Glutamatergic neuron (in vitro differentiated cells): ENCODE data around the gene AIDA. TPM values are rescaled to one million over a fixed set of nuclear protein-coding genes. Genes with fewer than 3 reads are reported as not detected.
"Not testable (repeated sequence)": the region's sequence is repeated elsewhere in the genome, so short reads cannot be mapped to it uniquely, and the experiment has no call there.

Source experiments
- DNase-seq: peaks from one replicate; pipeline ENCODE4 v3.0.0; 2022
- H3K27ac Mint-ChIP-seq: one replicate; pipeline ENCODE4 v1.8.0; 2020; ENCODE audit warnings: mild to moderate bottlenecking, mixed read lengths, inconsistent platforms; ENCODE audit not compliant: unreplicated experiment
- H3K27me3 Mint-ChIP-seq: one replicate; pipeline ENCODE4 v1.8.0; 2020; ENCODE audit warnings: mild to moderate bottlenecking, moderate library complexity, mixed read lengths, inconsistent platforms; ENCODE audit not compliant: unreplicated experiment
- H3K36me3 Mint-ChIP-seq: one replicate; pipeline ENCODE4 v1.8.0; 2020; ENCODE audit warnings: mild to moderate bottlenecking, mixed read lengths, inconsistent platforms; ENCODE audit not compliant: unreplicated experiment
- H3K4me1 Mint-ChIP-seq: one replicate; pipeline ENCODE4 v1.8.0; 2020; ENCODE audit warnings: mild to moderate bottlenecking, low read depth, mixed read lengths, inconsistent platforms; ENCODE audit not compliant: unreplicated experiment
- H3K4me3 Mint-ChIP-seq: one replicate; pipeline ENCODE4 v1.8.0; 2020; ENCODE audit warnings: mild to moderate bottlenecking, mixed read lengths, inconsistent platforms; ENCODE audit not compliant: unreplicated experiment
- H3K9me3 Mint-ChIP-seq: one replicate; pipeline ENCODE4 v1.8.0; 2020; ENCODE audit warnings: mild to moderate bottlenecking, moderate library complexity, mixed read lengths, inconsistent platforms; ENCODE audit not compliant: unreplicated experiment
- total RNA-seq: library from RNA; stranded (reverse); fragmentation: NEBNext Ultra II Directional; extraction: Animal tissue kit (Norgen Biotek cat#: 25700); gene quantifications from one replicate; pipeline ENCODE4 v1.2.1, GENCODE V29; 2021; ENCODE audit not compliant: unreplicated experiment
- TF ChIP-seq, protein P1 (sequence below): fragments of 200-600 bp; sonication (generic); IDR thresholded peaks from one replicate; pipeline ENCODE4 v1.5.0; 2021; ENCODE audit not compliant: partially characterized antibody, unreplicated experiment

Gene AIDA
- total RNA-seq, 1 donor from 2014 or later: 73.3 TPM

DNA sequence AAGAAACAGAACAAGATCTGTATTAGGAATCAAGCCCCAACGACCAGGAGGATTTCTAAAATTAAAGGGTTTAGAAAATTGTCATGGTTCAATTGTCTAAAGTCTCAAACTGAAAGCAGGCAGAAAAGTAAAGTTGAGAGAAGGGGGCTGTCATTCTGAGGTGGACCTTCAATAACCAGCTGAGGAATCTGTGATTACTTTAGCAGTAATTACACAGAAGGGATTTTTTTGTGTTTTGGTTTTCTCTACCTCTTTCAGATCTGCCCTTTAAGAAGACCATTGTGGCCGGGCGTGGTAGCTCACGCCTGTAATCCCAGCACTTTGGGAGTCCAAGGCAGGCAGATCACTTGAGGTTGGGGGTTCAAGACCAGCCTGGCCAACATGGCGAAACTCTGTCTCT lies 17.4 kb downstream of the AIDA start:
- H3K4me3 Mint-ChIP-seq: no peak overlapping the region
- TF ChIP-seq, protein P1, sequence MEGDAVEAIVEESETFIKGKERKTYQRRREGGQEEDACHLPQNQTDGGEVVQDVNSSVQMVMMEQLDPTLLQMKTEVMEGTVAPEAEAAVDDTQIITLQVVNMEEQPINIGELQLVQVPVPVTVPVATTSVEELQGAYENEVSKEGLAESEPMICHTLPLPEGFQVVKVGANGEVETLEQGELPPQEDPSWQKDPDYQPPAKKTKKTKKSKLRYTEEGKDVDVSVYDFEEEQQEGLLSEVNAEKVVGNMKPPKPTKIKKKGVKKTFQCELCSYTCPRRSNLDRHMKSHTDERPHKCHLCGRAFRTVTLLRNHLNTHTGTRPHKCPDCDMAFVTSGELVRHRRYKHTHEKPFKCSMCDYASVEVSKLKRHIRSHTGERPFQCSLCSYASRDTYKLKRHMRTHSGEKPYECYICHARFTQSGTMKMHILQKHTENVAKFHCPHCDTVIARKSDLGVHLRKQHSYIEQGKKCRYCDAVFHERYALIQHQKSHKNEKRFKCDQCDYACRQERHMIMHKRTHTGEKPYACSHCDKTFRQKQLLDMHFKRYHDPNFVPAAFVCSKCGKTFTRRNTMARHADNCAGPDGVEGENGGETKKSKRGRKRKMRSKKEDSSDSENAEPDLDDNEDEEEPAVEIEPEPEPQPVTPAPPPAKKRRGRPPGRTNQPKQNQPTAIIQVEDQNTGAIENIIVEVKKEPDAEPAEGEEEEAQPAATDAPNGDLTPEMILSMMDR: no peak
- no peaks in the 10 kb centered on the region for H3K9me3 Mint-ChIP-seq
- H3K27ac Mint-ChIP-seq: no peak overlapping the region
- no peaks in the 10 kb centered on the region for H3K27me3 Mint-ChIP-seq
- peaks cover 5% of the 10 kb centered on the region for H3K36me3 Mint-ChIP-seq
- H3K4me1 Mint-ChIP-seq: peaks cover 2% of the 10 kb centered on the region
- DNase-seq: no peak

DNA sequence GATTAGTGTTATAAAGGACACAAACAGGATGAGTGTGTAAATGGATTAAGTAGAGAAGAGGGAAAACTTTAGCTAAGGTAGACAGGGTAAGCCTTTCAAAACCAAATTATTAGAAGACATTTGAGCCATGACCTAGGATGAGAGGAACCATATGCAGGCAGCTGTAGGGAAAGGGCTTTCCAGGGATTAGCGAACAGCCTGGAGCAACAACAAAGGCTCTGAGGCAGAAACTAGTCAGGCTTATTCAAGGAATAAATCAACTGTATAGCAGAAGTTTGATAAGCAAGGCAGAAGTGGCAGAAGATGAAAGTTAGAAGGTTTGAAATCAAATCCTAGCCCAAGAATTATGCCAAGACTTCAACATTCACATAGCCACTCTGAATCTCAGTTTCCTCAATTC lies 21.3 kb downstream of the AIDA start:
- Mint-ChIP-seq H3K4me1 (peaks cover 2% of the 10 kb centered on the region), H3K4me3 (no peak overlapping the region), H3K9me3 (no peaks in the 10 kb centered on the region), H3K27me3 (no peaks in the 10 kb centered on the region), H3K27ac (no peak overlapping the region), H3K36me3 (no peaks in the 10 kb centered on the region)
- TF ChIP-seq, protein P1: no peak
- DNase-seq: no peak

DNA sequence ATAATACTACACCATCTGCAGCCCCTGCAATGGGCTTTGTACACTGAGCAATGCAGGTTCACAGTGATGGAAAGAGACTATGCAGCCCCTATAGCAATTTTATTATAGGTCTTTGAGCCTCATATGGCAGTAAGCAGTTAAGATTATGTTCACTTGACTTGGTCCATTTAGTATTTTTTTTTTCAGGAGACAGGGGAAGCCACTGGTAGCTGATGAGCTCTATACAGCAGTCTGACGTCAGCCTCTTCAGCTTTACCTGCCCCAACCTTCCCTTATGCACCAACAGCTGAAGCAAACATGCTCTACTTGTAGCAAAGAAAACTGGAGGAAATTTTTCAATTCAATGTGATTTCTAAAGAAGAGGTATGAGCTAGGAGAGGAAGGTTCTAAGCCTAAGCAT lies 32.2 kb downstream of the AIDA start:
- no peaks in the 10 kb centered on the region for H3K36me3 Mint-ChIP-seq
- TF ChIP-seq, protein P1: no peak
- no peaks in the 10 kb centered on the region for H3K9me3 Mint-ChIP-seq
- H3K4me1 Mint-ChIP-seq: no peaks in the 10 kb centered on the region
- no peak overlapping the region for H3K27ac Mint-ChIP-seq
- no peak for DNase-seq
- H3K4me3 Mint-ChIP-seq: no peak overlapping the region
- H3K27me3 Mint-ChIP-seq: no peaks in the 10 kb centered on the region

DNA sequence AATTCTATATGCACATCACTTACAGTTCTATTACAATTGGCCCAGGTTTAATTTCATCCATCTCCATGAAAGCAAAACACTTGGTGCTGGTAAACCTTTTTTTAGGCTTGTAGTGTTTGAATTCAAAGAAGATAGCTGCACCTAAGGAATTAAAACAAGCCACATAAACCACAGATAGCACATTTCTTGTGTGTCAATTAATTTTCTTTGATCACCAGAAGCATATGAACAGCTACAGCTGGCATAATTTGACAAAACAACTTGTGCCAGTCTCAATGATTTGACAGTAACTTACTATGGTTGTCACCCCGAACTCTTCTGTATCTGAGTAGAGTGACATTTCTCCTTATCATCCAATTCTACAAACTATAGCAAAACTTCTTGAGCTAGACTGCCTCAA lies 42.2 kb downstream of the AIDA start:
- no peak for DNase-seq
- Mint-ChIP-seq H3K36me3 (no peaks in the 10 kb centered on the region), H3K27ac (no peak overlapping the region), H3K9me3 (no peaks in the 10 kb centered on the region), H3K27me3 (peaks cover 3% of the 10 kb centered on the region), H3K4me3 (no peak overlapping the region), H3K4me1 (no peaks in the 10 kb centered on the region)
- TF ChIP-seq, protein P1: no peak

DNA sequence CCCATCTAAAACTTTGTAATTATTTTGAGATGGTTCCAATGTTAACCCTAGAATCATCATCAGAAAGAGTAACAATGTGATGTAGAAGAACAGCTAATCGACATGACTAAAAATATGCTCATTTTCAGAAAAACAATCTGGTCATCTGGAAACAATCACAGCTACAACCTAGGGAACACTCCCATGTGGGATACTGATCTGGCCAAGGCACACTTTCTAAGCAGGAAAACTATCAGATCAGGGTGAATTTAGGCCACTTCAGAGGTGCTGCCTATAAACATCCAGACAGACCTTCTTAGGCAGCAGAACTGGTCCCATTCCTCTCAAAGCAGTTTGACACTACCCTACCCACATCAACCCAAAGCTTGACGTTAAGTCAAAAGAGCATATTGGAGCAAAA lies 43.2 kb downstream of the AIDA start:
- H3K4me3 Mint-ChIP-seq, H3K4me1 Mint-ChIP-seq, H3K27ac Mint-ChIP-seq, H3K27me3 Mint-ChIP-seq, H3K36me3 Mint-ChIP-seq, H3K9me3 Mint-ChIP-seq, DNase-seq: not testable (repeated sequence)

DNA sequence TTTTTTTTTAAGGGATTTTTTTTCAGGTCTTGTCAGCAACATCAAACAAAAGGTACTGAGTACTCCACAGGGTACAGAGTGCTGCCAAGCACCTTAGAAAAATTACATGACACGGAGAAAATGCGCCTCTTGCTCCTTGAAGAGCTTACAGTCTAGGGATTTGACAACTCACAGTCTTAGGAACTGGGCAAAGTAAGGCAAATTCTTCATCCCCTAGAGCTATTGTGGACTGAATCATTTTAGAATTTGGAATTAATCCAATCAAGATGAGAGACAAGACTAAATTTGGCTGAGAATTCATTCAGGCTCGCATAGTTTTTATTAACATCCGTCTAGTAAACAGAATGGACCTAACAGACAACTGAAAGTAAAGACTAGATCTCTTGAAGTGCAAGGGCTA lies 44.1 kb downstream of the AIDA start:
- not testable (repeated sequence) for H3K9me3 Mint-ChIP-seq, H3K27me3 Mint-ChIP-seq, H3K27ac Mint-ChIP-seq, DNase-seq, H3K36me3 Mint-ChIP-seq, H3K4me3 Mint-ChIP-seq, H3K4me1 Mint-ChIP-seq
